SK-N-SH (cell line): ENCODE measurements around the gene ADCY9.

Experiments used
- CTCF ChIP-seq: fragments of 200-600 bp; sonication (generic); IDR thresholded peaks from 2 replicates; pipeline ENCODE4 v1.6.1; 2017; ENCODE audit warnings: antibody characterized with exemption, mild to moderate bottlenecking, moderate library complexity
- EP300 ChIP-seq, 2 experiments: IDR thresholded peaks; 2 replicates each; pipeline versions ENCODE4 v1.4.0 to v1.6.1; 2012; ENCODE audit warnings: borderline replicate concordance in 1 of 2, low read depth in 1 of 2, low read length in 1 of 2
- EZH2phosphoT487 ChIP-seq: fragments of 200-600 bp; sonication (generic); IDR thresholded peaks from 2 replicates; pipeline ENCODE4 v1.6.1; 2017; ENCODE audit warnings: low read depth, mixed run types, mild to moderate bottlenecking, antibody characterized with exemption, moderate library complexity, borderline replicate concordance
- GATA2 ChIP-seq: sonication (generic); formaldehyde crosslinking; IDR thresholded peaks from 2 replicates; pipeline ENCODE4 v1.5.0; 2020; ENCODE audit warnings: mild to moderate bottlenecking, missing genetic modification reagents
- JUND ChIP-seq: IDR thresholded peaks from 2 replicates; pipeline ENCODE4 v1.4.0; 2012
- MXI1 ChIP-seq: IDR thresholded peaks from 2 replicates; pipeline ENCODE4 v1.6.1; 2012; ENCODE audit warnings: mild to moderate bottlenecking, low read depth, low read length, improper control_type of control experiment
- POLR2AphosphoS5 ChIP-seq: IDR thresholded peaks from 2 replicates; pipeline ENCODE4 v1.6.1; 2012; ENCODE audit warnings: low read depth, low read length
- RCOR1 ChIP-seq: fragments of 150-350 bp; IDR thresholded peaks from 2 replicates; pipeline ENCODE4 v1.6.1; 2017; ENCODE audit warnings: antibody characterized with exemption, low read length
- SMC3 ChIP-seq: IDR thresholded peaks from 2 replicates; pipeline ENCODE4 v1.6.1; 2012; ENCODE audit warnings: low read depth, low read length, improper control_type of control experiment
- TAF1 ChIP-seq: IDR thresholded peaks from 2 replicates; pipeline ENCODE4 v1.6.1; 2012; ENCODE audit warnings: low read depth, mild to moderate bottlenecking, low read length, moderate library complexity, borderline replicate concordance
- YY1 ChIP-seq: IDR thresholded peaks from 2 replicates; pipeline ENCODE4 v1.4.0; 2012; ENCODE audit warnings: low read depth, mild to moderate bottlenecking
- TF ChIP-seq, protein P1 (sequence below): IDR thresholded peaks from 2 replicates; pipeline ENCODE4 v1.4.0; 2012; ENCODE audit warnings: low read depth

DNA sequence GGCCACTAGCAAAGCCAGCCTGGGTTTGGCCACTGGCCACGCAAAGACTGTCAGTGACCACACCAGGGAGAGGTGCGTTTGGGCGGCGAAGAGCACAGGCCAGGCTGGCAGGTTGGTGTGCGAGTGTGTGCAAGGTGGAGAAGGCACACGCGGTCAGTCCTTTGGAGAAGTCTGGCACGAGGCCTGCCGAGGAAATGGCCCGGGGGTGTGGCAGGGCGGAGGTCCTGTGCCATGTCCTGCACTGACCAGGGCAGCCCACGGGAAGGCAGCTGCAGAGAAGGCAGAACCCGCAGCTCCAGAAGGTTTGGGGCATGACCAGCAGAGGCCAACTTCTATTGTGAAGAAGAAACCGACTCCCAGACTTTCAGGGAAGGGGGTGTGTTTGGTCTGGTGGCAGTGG, 90.8 kb downstream of the ADCY9 start:
- TF ChIP-seq SMC3 (no peak), EZH2phosphoT487 (no peak), YY1 (no peak), POLR2AphosphoS5 (no peak), TAF1 (no peak), MXI1 (no peak), EP300 (IDR thresholded peaks at IDR 0.05; ENCODE audit: borderline replicate concordance in 1 of 2, low read depth in 1 of 2, low read length in 1 of 2) (no peak), JUND (no peak), CTCF (no peak), RCOR1 (no peak), GATA2 (CRISPR knock-in tag) (no peak)
- TF ChIP-seq, protein P1, sequence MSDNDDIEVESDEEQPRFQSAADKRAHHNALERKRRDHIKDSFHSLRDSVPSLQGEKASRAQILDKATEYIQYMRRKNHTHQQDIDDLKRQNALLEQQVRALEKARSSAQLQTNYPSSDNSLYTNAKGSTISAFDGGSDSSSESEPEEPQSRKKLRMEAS = no peak
